Fibroblast of lung (primary cell): Measurements from ENCODE around the gene SERPINB6. TPM values are rescaled to one million over a fixed set of nuclear protein-coding genes. Genes with fewer than 3 reads are reported as not detected.

Source experiments
- DNase-seq, 2 donors: peaks; one replicate each; pipeline versions ENCODE4 v3.0.0 to v3.0.0-alpha.2; 2010; ENCODE audit warnings: low read depth in 2 of 2
- H2AFZ ChIP-seq: 2 replicates; pipeline ENCODE4 v1.5.1; 2012; ENCODE audit warnings: low read length, control low read depth, inconsistent platforms
- H3K27ac ChIP-seq: 2 replicates; pipeline ENCODE4 v1.5.1; 2011; ENCODE audit warnings: low read length, control low read depth; ENCODE audit not compliant: insufficient read depth
- H3K27me3 ChIP-seq: 2 replicates; pipeline ENCODE4 v1.5.1; 2011; ENCODE audit warnings: mild to moderate bottlenecking, low read length; ENCODE audit not compliant: control insufficient read depth, insufficient read depth
- H3K36me3 ChIP-seq: 2 replicates; pipeline ENCODE4 v1.5.1; 2011; ENCODE audit warnings: low read length; ENCODE audit not compliant: control insufficient read depth, insufficient read depth
- H3K4me1 ChIP-seq: 2 replicates; pipeline ENCODE4 v1.5.1; 2011; ENCODE audit warnings: low read length; ENCODE audit not compliant: control insufficient read depth, insufficient read depth; ENCODE audit errors: extremely low read depth
- H3K4me2 ChIP-seq: 2 replicates; pipeline ENCODE4 v1.5.1; 2011; ENCODE audit warnings: low read length, control low read depth; ENCODE audit not compliant: insufficient read depth; ENCODE audit errors: extremely low read depth
- H3K4me3 ChIP-seq, 4 experiments: fragments of 200-600 bp in 1 of 4; sonication (generic) in 1 of 4; replicated peaks in 1 of 4; 2 replicates each; pipeline ENCODE4 v1.5.1; 2011 to 2016; ENCODE audit warnings: low read length in 4 of 4, low read depth in 3 of 4, mild to moderate bottlenecking in 3 of 4, control low read depth in 2 of 4, inconsistent platforms in 1 of 4, mixed read lengths in 1 of 4; ENCODE audit not compliant: insufficient read depth in 1 of 4; ENCODE audit errors: control extremely low read depth in 1 of 4
- H3K79me2 ChIP-seq: 2 replicates; pipeline ENCODE4 v1.5.1; 2012; ENCODE audit warnings: mild to moderate bottlenecking, low read length, inconsistent platforms; ENCODE audit not compliant: control insufficient read depth, insufficient read depth
- H3K9ac ChIP-seq: 2 replicates; pipeline ENCODE4 v1.5.1; 2011; ENCODE audit warnings: mild to moderate bottlenecking, low read length, control low read depth; ENCODE audit not compliant: insufficient read depth
- H3K9me3 ChIP-seq: 2 replicates; pipeline ENCODE4 v1.5.1; 2012; ENCODE audit warnings: low read depth, low read length; ENCODE audit not compliant: control insufficient read depth, insufficient read depth
- H4K20me1 ChIP-seq: 2 replicates; pipeline ENCODE4 v1.5.1; 2011; ENCODE audit warnings: low read length; ENCODE audit not compliant: control insufficient read depth, insufficient read depth; ENCODE audit errors: extremely low read depth
- CTCF ChIP-seq, 2 donors: IDR thresholded peaks in 1 of 2; conservative IDR thresholded peaks in 1 of 2; 1 replicate in 1 of 2; 2 replicates in 1 of 2; pipeline ENCODE4 v1.5.1; 2011 to 2012; ENCODE audit warnings: low read length in 2 of 2, control low read depth in 1 of 2, inconsistent platforms in 1 of 2, low read depth in 1 of 2, mild to moderate bottlenecking in 1 of 2
- EZH2 ChIP-seq: IDR thresholded peaks from 2 replicates; pipeline ENCODE4 v1.5.1; 2012; ENCODE audit warnings: low read length, control low read depth, mild to moderate bottlenecking; ENCODE audit errors: missing control alignments
- polyA plus RNA-seq, 2 donors: library from polyadenylated mRNA; depleted of rRNA in 1 of 2; stranded (reverse) in 1 of 2; unstranded in 1 of 2; fragments of >200 nt; gene quantifications; 2 replicates each; pipeline ENCODE4 v1.2.1, GENCODE V29; 2011 to 2012; ENCODE audit warnings: missing spikeins in 1 of 2
- total RNA-seq: library from RNA; depleted of rRNA; stranded (reverse); fragments of >200 nt; gene quantifications from 2 replicates; pipeline ENCODE4 v1.2.1, GENCODE V29; 2014

SERPINB6 gene
- total and polyA plus RNA-seq, 2 donors (not counting 1 experiment from before 2014, with no cell fraction given) = 83.9 to 181 TPM

GRCh38 chr6:3001146-3001772 lies 29.9 kb upstream of the SERPINB6 start:
- Histone ChIP-seq H3K79me2 (no peaks in the 10 kb centered on the region), H3K4me2 (no peak overlapping the region), H3K9ac (no peak overlapping the region), H3K27me3 (no peaks in the 10 kb centered on the region), H3K27ac (peak overlapping the region; percentile 1), H3K36me3 (peaks cover 2% of the 10 kb centered on the region), H3K9me3 (no peaks in the 10 kb centered on the region), H3K4me1 (peaks cover 8% of the 10 kb centered on the region), H4K20me1 (no peaks in the 10 kb centered on the region), H3K4me3 (no peak overlapping the region), H2AFZ (no peak overlapping the region)
- DNase-seq = no peak
- TF ChIP-seq EZH2 (no peak), CTCF (conservative IDR thresholded peaks at IDR 0.05 in 1 of 2, IDR thresholded peaks at IDR 0.05 in 1 of 2; ENCODE audit: low read depth in 1 of 2, low read length in 2 of 2) (no peak)

GRCh38 chr6:2999618-3000557 lies 28.5 kb upstream of the SERPINB6 start, which contains the start of gene NQO2:
NQO2 (plus strand) TSS chr6:2999894; CDS start chr6:3006553, 6,659 bp downstream.
- Histone ChIP-seq H3K4me1 (peaks cover 8% of the 10 kb centered on the region), H3K79me2 (no peaks in the 10 kb centered on the region), H3K9me3 (no peaks in the 10 kb centered on the region), H4K20me1 (no peaks in the 10 kb centered on the region), H3K27ac (peak within 1 kb of the TSS; percentile 77), H3K27me3 (no peaks in the 10 kb centered on the region), H3K4me3 (peak within 1 kb of the TSS; percentile 69 to 87 (median 74)), H3K9ac (peak within 1 kb of the TSS; percentile 76), H3K36me3 (peaks cover 2% of the 10 kb centered on the region), H3K4me2 (peak within 1 kb of the TSS; percentile 95), H2AFZ (peak within 1 kb of the TSS; percentile 90)
- TF ChIP-seq EZH2 = no peak
- DNase-seq = peak; percentile 65 to 85

GRCh38 chr6:2998998-2999617 lies 27.7 kb upstream of the SERPINB6 start:
- Histone ChIP-seq H3K4me3 (peak overlapping the region; percentile 60 to 69 (median 68)), H2AFZ (peak overlapping the region; percentile 90), H3K4me2 (peak overlapping the region; percentile 95), H4K20me1 (no peaks in the 10 kb centered on the region), H3K27me3 (no peaks in the 10 kb centered on the region), H3K36me3 (no peaks in the 10 kb centered on the region), H3K27ac (peak overlapping the region; percentile 77), H3K9ac (peak overlapping the region; percentile 55), H3K4me1 (peaks cover 8% of the 10 kb centered on the region), H3K9me3 (no peaks in the 10 kb centered on the region), H3K79me2 (no peaks in the 10 kb centered on the region)
- TF ChIP-seq CTCF (conservative IDR thresholded peaks at IDR 0.05 in 1 of 2, IDR thresholded peaks at IDR 0.05 in 1 of 2; ENCODE audit: low read depth in 1 of 2, low read length in 2 of 2) = no peak
- TF ChIP-seq EZH2 = no peak
- DNase-seq = peak; percentile 67 to 91
